Left cardiac atrium (tissue), 4 donors: ENCODE measurements around the gene RILP. TPM values are rescaled to one million over a fixed set of nuclear protein-coding genes. Genes with fewer than 3 reads are reported as not detected.
"Not testable (repeated sequence)": the region's sequence is repeated elsewhere in the genome, so short reads cannot be mapped to it uniquely, and the experiment has no call there.

ENCODE experiments used
- ATAC-seq, 2 donors: fragments of 200-7000 bp; cut with Tn5 transposase; one replicate each; pipeline ENCODE4 v1.9.1; 2020; ENCODE audit warnings: mild to moderate bottlenecking in 2 of 2, moderate library complexity in 2 of 2
- DNase-seq: peaks from one replicate; pipeline ENCODE4 v3.0.0-alpha.2; 2020
- intact Hi-C, 2 donors: fragments of 100-400 bp; cut with DNase I; formaldehyde crosslinking; loops; one replicate each; pipeline versions ENCODE4 v1.14.1 to v1.15.1; 2022 to 2023
- long read RNA-seq: library from polyadenylated mRNA; unstranded; transcript quantifications from one replicate; pipeline ENCODE4 v2.0.0, GENCODE V29; 2021
- total RNA-seq, 2 donors: library from RNA; stranded (reverse); fragmentation: NEBNext Ultra II Directional; extraction: Animal tissue kit (Norgen Biotek cat#: 25700); gene quantifications; one replicate each; pipeline ENCODE4 v1.2.1, GENCODE V29; 2021
- donor health status: DM: no; HTN: yes; CAD: no.
- donor health status: DM: no; HTN: yes; CAD: no; lungs with severe emphysema.
- donor health status: DM: yes; HTN: yes; CAD: no.
- donor health status: Dilated cardiomyopathy.

The RILP gene
- total RNA-seq = 10 to 100 TPM; 38.5 to 44.5 TPM
- long read RNA-seq, partial matches to known transcripts = 1 of 5 reads
- long read RNA-seq, other reads (novel, unspliced or antisense) = 2 of 5 reads

DNA sequence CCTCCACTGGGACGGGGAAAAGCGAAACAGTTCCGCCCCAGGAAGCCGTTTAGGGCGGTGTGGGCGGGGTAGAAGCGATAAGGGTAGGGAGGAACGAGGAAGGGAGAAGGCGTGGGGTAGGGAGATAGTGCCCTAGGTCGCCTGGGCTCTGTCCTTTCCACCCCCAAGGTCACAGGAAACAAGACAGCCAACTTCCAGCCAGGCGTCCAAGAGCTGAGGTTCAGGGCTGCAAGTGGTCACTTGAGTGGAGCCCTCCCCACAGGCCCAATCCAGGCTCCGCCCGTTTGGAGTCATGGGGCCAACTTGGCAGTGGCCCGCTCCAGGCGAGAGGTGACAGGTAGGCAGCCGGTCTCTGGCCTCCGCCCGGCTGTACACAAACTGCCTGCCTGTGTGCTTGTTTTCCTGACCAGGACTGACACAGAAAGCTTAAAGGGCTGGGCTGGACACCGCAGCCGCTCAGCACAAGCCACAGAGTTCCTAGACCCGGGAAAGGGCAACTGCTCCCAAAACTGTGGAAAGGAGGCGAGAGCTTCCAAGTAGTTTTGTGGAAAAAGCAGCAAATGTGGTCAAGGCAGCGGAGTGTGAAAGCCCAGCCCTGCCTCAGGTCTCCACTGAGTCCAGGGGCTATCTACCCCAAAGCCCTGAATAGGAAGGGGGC, at the start of gene RILP:
Gene RILP (minus strand): TSS at position 23 of the 658 bp plus-strand sequence. CDS start 62 bp downstream, outside the sequence.
- DNase-seq (peak; percentile 90), ATAC-seq (peak; percentile 53 to 69)
- intact Hi-C loops = loop anchor here in 1 of 2 donors (5.0 kb wide), 1 partner anchor 78 kb away; no protein-coding TSS in a partner anchor

- no peak for ATAC-seq
- intact Hi-C loops = no loop called here
- DNase-seq = no peak
These were observed 48.0 kb upstream of the RILP start for GRCh38 chr17:1697681-1698080.

DNA sequence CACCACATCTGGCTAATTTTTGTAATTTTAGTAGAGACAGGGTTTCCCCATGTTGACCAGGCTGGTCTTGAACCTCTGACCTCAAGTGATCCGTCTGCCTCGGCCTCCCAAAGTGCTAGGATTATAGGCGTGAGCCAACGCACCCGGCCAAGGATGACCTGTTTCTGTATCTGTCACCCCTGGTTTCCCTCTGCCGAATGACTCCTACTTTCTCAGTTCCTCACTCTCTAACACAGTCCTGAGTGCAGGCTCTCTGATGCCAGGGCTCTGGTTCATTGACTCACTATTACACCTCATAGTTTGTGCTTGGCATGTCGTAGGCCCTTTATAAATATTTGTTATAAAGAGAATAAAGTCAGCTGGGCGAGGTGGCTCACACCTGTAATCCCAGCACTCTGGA, 45.7 kb upstream of the RILP start:
- ATAC-seq = no peak
- intact Hi-C loops = no loop called here
- DNase-seq = no peak

- intact Hi-C loops = no loop called here
- DNase-seq (no peak), ATAC-seq (no peak)
These were observed 43.7 kb upstream of the RILP start for GRCh38 chr17:1693339-1693738.

DNA sequence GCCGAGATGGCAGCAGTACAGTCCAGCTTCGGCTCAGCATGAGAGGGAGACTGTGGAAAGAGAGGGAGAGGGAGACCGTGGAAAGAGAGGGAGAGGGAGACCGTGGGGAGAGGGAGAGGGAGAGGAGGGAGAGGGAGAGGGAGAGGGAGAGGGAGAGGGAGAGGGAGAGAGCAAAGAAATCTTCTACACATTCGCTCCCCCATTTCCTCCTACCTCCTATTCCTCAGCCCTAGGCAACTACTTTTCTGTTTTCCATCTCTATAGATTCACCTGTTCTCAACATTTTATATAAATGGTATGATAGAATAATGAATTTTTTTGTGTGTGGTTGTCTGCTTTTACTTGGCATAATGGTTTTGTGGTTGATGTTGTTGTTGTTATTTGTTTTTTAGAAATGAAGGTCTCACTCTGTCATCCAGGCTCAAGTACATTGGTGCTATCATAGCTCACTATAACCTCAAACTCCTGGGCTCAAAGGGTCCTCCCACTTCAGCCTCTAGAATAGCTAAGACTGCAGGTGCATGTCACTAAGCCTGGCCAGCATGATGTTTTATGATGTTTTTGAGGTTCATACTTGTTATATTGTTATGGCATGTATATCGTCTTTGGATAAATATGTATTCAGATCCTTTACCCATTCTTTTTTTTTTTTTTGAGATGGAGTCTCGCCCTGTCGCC, 41.0 kb upstream of the RILP start:
- DNase-seq (no peak), ATAC-seq (no peak)
- intact Hi-C loops = no loop called here

GRCh38 chr17:1688405-1688804, 38.7 kb upstream of the RILP start:
- ATAC-seq, DNase-seq, intact Hi-C loops: not testable (repeated sequence)

GRCh38 chr17:1686086-1686485, 36.4 kb upstream of the RILP start:
- ATAC-seq (no peak), DNase-seq (no peak)
- intact Hi-C loops = no loop called here

- intact Hi-C loops = no loop called here
- peak; percentile 98 for DNase-seq
- ATAC-seq = peak; percentile 100
These were observed 34.9 kb upstream of the RILP start, which contains the start of gene PRPF8 for GRCh38 chr17:1684378-1685189. Gene PRPF8 (minus strand): TSS chr17:1684867. CDS start chr17:1684571, 296 bp downstream.

DNA sequence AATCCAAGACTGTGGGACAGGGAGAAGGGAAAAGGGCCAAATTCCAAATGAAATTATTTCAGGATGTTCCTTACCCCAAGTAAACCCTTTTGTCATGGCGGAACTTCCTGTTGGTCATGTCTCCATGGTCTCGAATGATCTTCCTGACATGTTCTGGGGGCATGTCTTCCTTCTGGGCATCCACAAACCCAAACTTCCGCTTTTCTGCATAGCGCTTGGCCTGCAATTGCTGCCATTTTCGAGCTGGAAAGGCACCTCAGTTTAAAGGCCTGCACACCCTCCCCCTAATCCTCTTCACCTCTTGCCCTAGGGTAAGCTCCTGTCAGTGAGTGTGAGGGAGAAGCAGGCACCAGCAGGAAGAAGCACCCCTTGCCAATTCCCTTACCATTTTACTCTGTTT, 33.8 kb upstream of the RILP start:
- DNase-seq = no peak
- intact Hi-C loops = no loop called here
- no peak for ATAC-seq

- no peak for DNase-seq
- intact Hi-C loops = no loop called here
- ATAC-seq = no peak
These were observed 26.7 kb upstream of the RILP start for GRCh38 chr17:1676401-1676800.

DNA sequence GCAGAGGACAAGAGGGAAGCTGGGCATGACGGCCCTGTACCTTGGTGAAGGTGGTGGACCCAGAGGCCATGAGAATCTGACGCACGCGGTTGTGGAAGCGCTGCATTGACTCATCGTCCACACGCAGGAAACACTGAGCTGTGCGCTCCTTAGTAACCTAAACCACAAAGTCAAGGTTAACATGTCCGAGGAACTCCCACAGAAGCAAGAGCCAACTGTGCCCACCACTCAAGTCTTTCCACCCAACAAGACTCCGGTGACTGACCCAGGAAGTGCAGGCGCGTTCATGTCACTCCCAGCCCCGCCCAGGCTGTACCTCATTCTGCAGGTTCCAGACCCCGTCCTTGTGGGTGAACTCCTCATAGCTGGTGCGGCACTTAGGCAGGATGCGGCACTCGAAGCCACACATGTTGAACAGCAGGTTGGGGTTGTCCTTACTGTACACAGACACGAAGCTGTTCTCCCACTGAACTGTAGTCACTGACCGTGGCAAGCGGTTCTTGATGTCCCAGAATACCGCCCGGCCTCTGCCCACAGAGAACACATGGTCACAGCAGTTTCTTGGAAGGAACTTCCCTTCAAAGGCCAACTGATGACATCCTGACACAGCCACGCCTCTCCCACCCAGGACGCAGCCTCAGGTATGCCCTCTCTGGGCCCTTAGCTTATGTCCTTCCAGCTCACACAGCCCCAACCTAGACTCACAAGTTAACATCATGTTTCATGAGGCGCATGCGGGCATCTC, 23.5 kb upstream of the RILP start:
- no peak for DNase-seq
- intact Hi-C loops = loop anchor here in 1 of 2 donors (5.0 kb wide), 2 partner anchors 39 to 104 kb away; partner anchors contain the start of gene TLCD2
- ATAC-seq = no peak

DNA sequence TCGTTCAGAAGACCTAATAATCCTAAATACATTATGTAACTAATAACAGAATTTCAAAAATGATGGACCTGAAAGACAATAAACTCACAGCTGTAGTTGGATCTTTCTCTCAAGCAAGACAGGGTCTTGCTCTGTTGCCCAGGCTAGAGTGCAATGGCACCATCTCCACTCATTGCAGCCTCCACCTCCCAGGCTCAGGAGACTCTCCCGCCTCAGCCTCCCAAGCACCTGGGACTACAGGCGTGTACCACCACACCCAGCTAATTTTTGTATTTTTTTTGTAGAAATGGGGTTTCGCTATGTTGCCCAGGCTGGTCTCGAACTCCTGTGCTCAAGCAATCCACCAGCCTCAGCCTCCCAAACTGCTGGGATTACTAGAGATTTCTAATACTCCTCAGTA, 14.3 kb upstream of the RILP start:
- not testable (repeated sequence) for ATAC-seq, DNase-seq
- intact Hi-C loops = loop anchor here (10.0 kb wide), 2 partner anchors 121 to 371 kb away; partner anchors contain the start of gene DPH1 (in 1 of the 2)

DNA sequence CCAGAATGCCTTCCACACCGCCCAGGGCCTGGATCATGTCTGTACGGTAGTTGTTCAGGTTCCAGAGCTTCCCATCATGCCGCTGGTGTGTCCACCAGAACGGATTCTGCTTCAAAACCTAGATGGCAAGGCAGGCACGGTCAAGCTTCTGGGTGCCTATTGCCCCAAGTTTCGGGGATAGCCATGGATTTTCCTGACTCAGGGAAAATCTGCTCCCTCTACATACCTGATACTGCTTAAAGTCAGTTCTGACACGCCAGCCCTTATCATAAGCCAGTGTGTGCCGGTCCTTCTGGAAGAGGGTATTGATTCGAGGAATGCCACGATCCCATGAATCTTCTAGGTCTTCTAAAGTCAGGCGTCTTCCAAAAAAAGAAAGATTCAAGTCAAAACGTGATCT, 11.4 kb upstream of the RILP start:
- DNase-seq (no peak), ATAC-seq (no peak)
- intact Hi-C loops = loop anchor here (10.0 kb wide), 2 partner anchors 124 to 374 kb away; partner anchors contain the start of gene DPH1 (in 1 of the 2)

DNA sequence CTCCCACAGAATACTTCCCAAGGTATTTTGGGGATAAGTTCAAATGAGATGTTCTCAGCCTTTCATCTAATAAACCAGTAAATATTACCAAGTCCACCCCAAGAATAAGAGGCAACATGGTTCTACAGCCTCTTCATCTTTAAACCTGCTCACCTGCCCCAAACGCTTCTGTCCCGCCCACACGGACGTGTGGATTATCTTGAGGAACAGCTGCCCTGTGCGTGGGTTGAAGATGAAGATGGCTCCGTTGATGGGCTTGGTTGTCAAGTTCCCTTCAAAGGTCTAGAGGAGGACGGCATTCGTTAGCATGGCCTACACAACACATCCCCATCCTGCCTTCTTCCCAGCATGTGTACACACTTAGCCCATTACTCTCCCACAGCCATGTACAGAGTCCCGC, 8.4 kb upstream of the RILP start:
- DNase-seq (no peak), ATAC-seq (no peak)
- intact Hi-C loops = no loop called here

DNA sequence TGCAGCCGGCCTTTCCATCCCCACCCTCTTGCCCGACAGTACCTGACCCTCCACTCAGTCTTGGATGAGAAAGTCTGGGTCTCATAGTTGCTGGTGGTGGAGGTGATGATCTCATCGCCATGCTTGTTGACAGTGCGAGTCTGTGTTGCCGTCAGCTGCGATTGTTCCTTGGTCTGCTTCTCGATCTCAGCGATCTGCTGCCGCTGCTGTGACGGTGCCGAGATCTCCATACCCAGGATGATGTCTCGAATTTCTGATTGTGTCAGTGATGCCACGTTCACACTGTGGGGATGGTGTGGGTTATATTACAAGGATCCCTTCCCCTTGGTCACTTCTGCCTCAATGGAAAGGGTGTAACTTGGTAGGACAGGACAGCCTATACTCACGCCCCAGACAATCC, 4.1 kb upstream of the RILP start:
- intact Hi-C loops = no loop called here
- no peak for ATAC-seq

GRCh38 chr17:1652794-1653193, 3.1 kb upstream of the RILP start:
- ATAC-seq, intact Hi-C loops, DNase-seq: not testable (repeated sequence)

More for the DNA sequence above, 4.1 kb upstream of the RILP start:
- no peak for DNase-seq

- ATAC-seq (no peak), DNase-seq (no peak)
- intact Hi-C loops = no loop called here
These were observed 1.8 kb upstream of the RILP start for GRCh38 chr17:1651559-1651844.

DNA sequence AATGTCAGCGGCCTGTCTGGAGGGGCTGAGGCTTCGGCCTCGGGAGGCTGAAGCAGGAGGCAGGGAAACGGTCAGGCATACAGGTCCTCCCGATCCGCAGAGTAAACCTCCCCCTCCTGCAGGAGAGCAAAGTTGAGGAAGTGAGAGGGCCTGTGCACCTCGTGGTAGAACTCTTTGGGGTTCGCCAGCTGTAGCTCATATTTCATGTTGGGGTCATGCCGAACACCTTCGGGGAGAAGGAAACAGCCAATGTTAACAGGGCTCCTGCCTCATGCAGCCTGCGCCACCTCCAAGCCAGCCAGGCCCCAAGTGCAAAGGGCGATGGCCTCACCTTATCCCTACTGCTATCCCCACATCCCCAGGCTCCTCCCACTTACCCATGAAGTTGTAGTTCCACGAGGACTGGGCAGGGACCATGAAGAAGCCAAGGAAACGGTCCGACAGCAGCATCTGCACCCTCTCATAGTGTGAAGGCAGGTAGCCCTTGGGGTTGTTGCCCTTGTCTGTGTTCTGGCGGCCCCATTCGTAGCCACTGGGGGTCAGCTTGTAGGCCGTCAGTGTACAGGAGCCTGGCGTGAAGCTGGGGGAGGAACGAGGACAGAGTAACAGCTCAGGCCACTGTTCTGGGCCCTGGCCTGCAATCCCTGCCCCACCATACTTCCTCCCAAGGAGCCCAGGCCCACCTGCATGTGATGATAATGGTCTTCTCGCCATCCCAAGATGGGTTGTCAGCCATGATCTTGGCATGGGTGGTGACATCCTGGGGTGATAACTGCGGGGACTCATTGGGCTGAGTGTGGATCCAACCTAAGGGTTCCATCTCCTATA, 1.3 kb upstream of the RILP start:
- intact Hi-C loops = no loop called here
- no peak for DNase-seq

More for the DNA sequence above, 1.3 kb upstream of the RILP start:
- no peak for ATAC-seq
